GM12878 (cell line): ENCODE results near the gene MARS1. TPM values are rescaled to one million over a fixed set of nuclear protein-coding genes. Genes with fewer than 3 reads are reported as not detected.

Source experiments
- BCL3 ChIP-seq: IDR thresholded peaks from 2 replicates; pipeline ENCODE4 v1.6.1; 2011; ENCODE audit warnings: borderline replicate concordance, low read depth, mild to moderate bottlenecking, moderate library complexity, low read length; ENCODE audit not compliant: insufficient read depth, poor library complexity, severe bottlenecking
- CBX5 ChIP-seq: sonication (generic); IDR thresholded peaks from 2 replicates; pipeline ENCODE4 v1.6.1; 2016; ENCODE audit warnings: low read depth, moderate library complexity, mild to moderate bottlenecking, inconsistent platforms
- EGR1 ChIP-seq, 2 experiments: IDR thresholded peaks; 1 replicate in 1 of 2; 2 replicates in 1 of 2; pipeline ENCODE4 v1.6.1; 2011 to 2012; ENCODE audit warnings: low read depth in 2 of 2, low read length in 2 of 2, borderline replicate concordance in 1 of 2, mild to moderate bottlenecking in 1 of 2, moderate library complexity in 1 of 2
- FOXK2 ChIP-seq: fragments of 450-650 bp; IDR thresholded peaks from 2 replicates; pipeline ENCODE4 v1.6.1; 2017; ENCODE audit warnings: mild to moderate bottlenecking, moderate library complexity
- IKZF1 ChIP-seq: fragments of 450-650 bp; conservative IDR thresholded peaks from 2 replicates; pipeline ENCODE4 v1.6.1; 2017; ENCODE audit warnings: antibody characterized with exemption, mild to moderate bottlenecking
- JUNB ChIP-seq: IDR thresholded peaks from 2 replicates; pipeline ENCODE4 v1.6.1; 2016; ENCODE audit warnings: antibody characterized with exemption, mild to moderate bottlenecking
- KAT2A ChIP-seq: conservative IDR thresholded peaks from 2 replicates; pipeline ENCODE4 v1.6.1; 2011; ENCODE audit warnings: low read depth, low read length; ENCODE audit not compliant: control insufficient read depth
- MTA2 ChIP-seq: fragments of 450-650 bp; IDR thresholded peaks from 2 replicates; pipeline ENCODE4 v1.6.1; 2016; ENCODE audit warnings: low read depth, mild to moderate bottlenecking, moderate library complexity
- MXI1 ChIP-seq: fragments of 150-350 bp; IDR thresholded peaks from 2 replicates; pipeline ENCODE4 v1.6.1; 2011; ENCODE audit warnings: low read depth, mild to moderate bottlenecking, inconsistent platforms, low read length, improper control_type of control experiment
- NFYA ChIP-seq: IDR thresholded peaks from 2 replicates; pipeline ENCODE4 v1.6.1; 2011; ENCODE audit warnings: low read depth, mild to moderate bottlenecking, low read length, improper control_type of control experiment, borderline replicate concordance
- NR2F1 ChIP-seq: fragments of 450-650 bp; conservative IDR thresholded peaks from 2 replicates; pipeline ENCODE4 v1.6.1; 2017; ENCODE audit warnings: mild to moderate bottlenecking
- POLR2A ChIP-seq: IDR thresholded peaks from 2 replicates; pipeline ENCODE4 v1.6.1; 2011; ENCODE audit warnings: low read depth, mild to moderate bottlenecking, low read length
- POLR2AphosphoS5 ChIP-seq: IDR thresholded peaks from 2 replicates; pipeline ENCODE4 v1.6.1; 2011; ENCODE audit warnings: mild to moderate bottlenecking, low read length, inconsistent platforms
- PRDM15 ChIP-seq: fragments of 450-650 bp; formaldehyde crosslinking; IDR thresholded peaks from 2 replicates; pipeline ENCODE4 v1.4.0; 2020; ENCODE audit warnings: mild to moderate bottlenecking, moderate library complexity
- SP1 ChIP-seq: IDR thresholded peaks from one replicate; pipeline ENCODE4 v1.6.1; 2011; ENCODE audit warnings: low read depth, low read length
- SREBF2 ChIP-seq: IDR thresholded peaks from 2 replicates; pipeline ENCODE4 v1.6.1; 2012; ENCODE audit warnings: mild to moderate bottlenecking, low read length
- TAF1 ChIP-seq: IDR thresholded peaks from 2 replicates; pipeline ENCODE4 v1.6.1; 2011; ENCODE audit warnings: mild to moderate bottlenecking, low read depth, low read length, borderline replicate concordance
- TCF12 ChIP-seq: IDR thresholded peaks from 2 replicates; pipeline ENCODE4 v1.6.1; 2011; ENCODE audit warnings: low read depth, mild to moderate bottlenecking, low read length
- ZNF217 ChIP-seq: fragments of 450-650 bp; IDR thresholded peaks from 2 replicates; pipeline ENCODE4 v1.6.1; 2017; ENCODE audit warnings: antibody characterized with exemption, mild to moderate bottlenecking
- ZNF622 ChIP-seq: fragments of 450-650 bp; IDR thresholded peaks from 2 replicates; pipeline ENCODE4 v1.6.1; 2017; ENCODE audit warnings: mild to moderate bottlenecking, inconsistent platforms
- polyA plus RNA-seq, 11 experiments: library from polyadenylated mRNA; depleted of rRNA in 4 of 11; unstranded in 6 of 11; stranded (reverse) in 5 of 11; fragments of >200 nt; fragmentation: Nextera tagmentation in 4 of 11; fragmentation: Illumina TruSeq in 1 of 11; extraction: Ambion mirVana in 4 of 11; extraction: Trizol in 1 of 11; gene quantifications; 1 replicate in 1 of 11; 2 replicates in 10 of 11; pipeline versions ENCODE4 v1.2.1 to v1.2.3, GENCODE V29; 2011 to 2016; ENCODE audit warnings: inconsistent platforms in 2 of 11, missing spikeins in 2 of 11, low read depth in 1 of 11
- total RNA-seq, 4 experiments: library from RNA; depleted of rRNA in 3 of 4; stranded (reverse); fragments of >200 nt in 3 of 4; fragmentation: Illumina TruSeq in 1 of 4; extraction: Trizol in 1 of 4; gene quantifications; 2 replicates each; pipeline versions ENCODE4 v1.2.1 to v1.2.3, GENCODE V29; 2013 to 2021
- TF ChIP-seq, protein P1 (sequence below): IDR thresholded peaks from 2 replicates; pipeline ENCODE4 v1.6.1; 2011; ENCODE audit warnings: low read depth, mild to moderate bottlenecking, low read length, moderate library complexity, borderline replicate concordance; ENCODE audit errors: extremely low read depth
- TF ChIP-seq, protein P2 (sequence below): fragments of 450-650 bp; IDR thresholded peaks from 2 replicates; pipeline ENCODE4 v1.6.1; 2017; ENCODE audit warnings: mild to moderate bottlenecking, moderate library complexity

MARS1 gene
- total and polyA plus RNA-seq, 10 of the 15 experiments (the other 5 are each of a cell fraction or from before 2014, with no cell fraction given) = 72.3 to 270 (median 153) TPM

DNA sequence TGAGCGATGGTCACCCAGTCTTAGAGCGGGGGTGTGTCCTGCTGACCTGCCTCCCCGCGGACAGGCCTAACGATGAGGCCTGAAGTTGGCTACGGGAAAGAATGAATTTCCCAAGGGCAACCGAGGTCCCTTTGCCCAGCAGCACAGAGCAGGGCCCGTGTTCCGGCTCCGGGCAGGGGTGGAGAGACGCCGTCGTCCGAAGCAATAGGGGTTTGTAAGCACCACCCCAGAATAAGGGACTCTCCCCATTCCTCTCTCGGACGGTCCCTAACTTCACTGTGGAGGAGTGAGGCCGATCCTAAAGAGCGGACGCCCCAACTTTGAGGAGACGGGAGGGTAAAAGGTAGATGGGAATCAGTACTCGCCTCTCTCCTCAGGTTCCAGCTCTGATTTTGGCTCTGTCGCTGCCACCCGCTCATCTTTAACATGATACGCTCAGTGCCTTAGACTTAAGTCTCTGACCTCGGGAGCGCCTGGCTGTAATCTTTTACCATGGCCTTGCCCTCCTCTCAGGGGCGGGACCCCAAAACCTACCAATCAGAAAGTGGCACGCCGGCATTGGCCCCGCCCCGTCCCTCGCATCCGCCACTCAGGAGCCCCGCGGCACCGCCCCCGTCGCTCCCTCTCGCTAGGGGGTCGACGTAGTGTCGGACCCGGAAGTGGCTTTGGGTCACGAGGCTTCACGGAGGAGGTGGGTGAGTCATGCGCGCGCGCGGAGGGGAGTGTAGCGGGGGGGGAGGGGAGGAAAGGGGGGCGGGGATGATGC, 32.4 kb downstream of the MARS1 start, which contains the start of gene DDIT3 (continued):
- TF ChIP-seq BCL3 (peak; percentile 44), TAF1 (peak; percentile 97), POLR2AphosphoS5 (peak; percentile 100), ZNF622 (no peak), JUNB (peak; percentile 87), MXI1 (peak; percentile 55; the same call in 1 of the 2 replicates), CBX5 (no peak), SREBF2 (no peak), TCF12 (peak; percentile 54; the same call in 1 of the 2 replicates), KAT2A (no peak), POLR2A (peak; percentile 91), IKZF1 (no peak), NFYA (no peak), NR2F1 (peak; percentile 94), ZNF217 (no peak), FOXK2 (no peak), EGR1 (IDR thresholded peaks at IDR 0.05; ENCODE audit: borderline replicate concordance in 1 of 2, low read depth in 2 of 2, low read length in 2 of 2) (peak in 1 of 2 experiments; percentile 55; a peak in 2 of 3 replicates), PRDM15 (CRISPR knock-in tag) (no peak), SP1 (peak; percentile 85), MTA2 (no peak)
- TF ChIP-seq, protein P1, sequence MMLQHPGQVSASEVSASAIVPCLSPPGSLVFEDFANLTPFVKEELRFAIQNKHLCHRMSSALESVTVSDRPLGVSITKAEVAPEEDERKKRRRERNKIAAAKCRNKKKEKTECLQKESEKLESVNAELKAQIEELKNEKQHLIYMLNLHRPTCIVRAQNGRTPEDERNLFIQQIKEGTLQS = peak; percentile 70; the same call in 1 of the 2 replicates
- TF ChIP-seq, protein P2, sequence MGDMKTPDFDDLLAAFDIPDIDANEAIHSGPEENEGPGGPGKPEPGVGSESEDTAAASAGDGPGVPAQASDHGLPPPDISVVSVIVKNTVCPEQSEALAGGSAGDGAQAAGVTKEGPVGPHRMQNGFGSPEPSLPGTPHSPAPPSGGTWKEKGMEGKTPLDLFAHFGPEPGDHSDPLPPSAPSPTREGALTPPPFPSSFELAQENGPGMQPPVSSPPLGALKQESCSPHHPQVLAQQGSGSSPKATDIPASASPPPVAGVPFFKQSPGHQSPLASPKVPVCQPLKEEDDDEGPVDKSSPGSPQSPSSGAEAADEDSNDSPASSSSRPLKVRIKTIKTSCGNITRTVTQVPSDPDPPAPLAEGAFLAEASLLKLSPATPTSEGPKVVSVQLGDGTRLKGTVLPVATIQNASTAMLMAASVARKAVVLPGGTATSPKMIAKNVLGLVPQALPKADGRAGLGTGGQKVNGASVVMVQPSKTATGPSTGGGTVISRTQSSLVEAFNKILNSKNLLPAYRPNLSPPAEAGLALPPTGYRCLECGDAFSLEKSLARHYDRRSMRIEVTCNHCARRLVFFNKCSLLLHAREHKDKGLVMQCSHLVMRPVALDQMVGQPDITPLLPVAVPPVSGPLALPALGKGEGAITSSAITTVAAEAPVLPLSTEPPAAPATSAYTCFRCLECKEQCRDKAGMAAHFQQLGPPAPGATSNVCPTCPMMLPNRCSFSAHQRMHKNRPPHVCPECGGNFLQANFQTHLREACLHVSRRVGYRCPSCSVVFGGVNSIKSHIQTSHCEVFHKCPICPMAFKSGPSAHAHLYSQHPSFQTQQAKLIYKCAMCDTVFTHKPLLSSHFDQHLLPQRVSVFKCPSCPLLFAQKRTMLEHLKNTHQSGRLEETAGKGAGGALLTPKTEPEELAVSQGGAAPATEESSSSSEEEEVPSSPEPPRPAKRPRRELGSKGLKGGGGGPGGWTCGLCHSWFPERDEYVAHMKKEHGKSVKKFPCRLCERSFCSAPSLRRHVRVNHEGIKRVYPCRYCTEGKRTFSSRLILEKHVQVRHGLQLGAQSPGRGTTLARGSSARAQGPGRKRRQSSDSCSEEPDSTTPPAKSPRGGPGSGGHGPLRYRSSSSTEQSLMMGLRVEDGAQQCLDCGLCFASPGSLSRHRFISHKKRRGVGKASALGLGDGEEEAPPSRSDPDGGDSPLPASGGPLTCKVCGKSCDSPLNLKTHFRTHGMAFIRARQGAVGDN = peak; percentile 81; the same call in 1 of the 2 replicates
